Activated CD8-positive, alpha-beta T cell treated with anti-CD3 and anti-CD28 coated beads for 36 hours (primary cell): ENCODE data around the gene CDK10. TPM values are rescaled to one million over a fixed set of nuclear protein-coding genes. Genes with fewer than 3 reads are reported as not detected.

ENCODE experiments used
- ATAC-seq: fragments of 200-7000 bp; cut with Tn5 transposase; one replicate; pipeline ENCODE4 v1.10.0; 2021; ENCODE audit warnings: mild to moderate bottlenecking, moderate library complexity
- CTCF ChIA-PET: fragments of 350-600 bp; sonication (Branson Sonifier 250); formaldehyde crosslinking; loops from one replicate; lab custom pipeline; 2021; ENCODE audit warnings: antibody characterized with exemption; lab: Charles Lee
- POLR2A ChIA-PET: fragments of 350-600 bp; sonication (Branson Sonifier 250); formaldehyde crosslinking; loops from one replicate; lab custom pipeline; 2021; ENCODE audit warnings: antibody characterized with exemption; lab: Charles Lee
- DNase-seq: peaks from one replicate; pipeline ENCODE4 v3.0.0-alpha.2; 2020
- H3K27ac Mint-ChIP-seq: one replicate; pipeline ENCODE4 v1.8.0; 2021; ENCODE audit warnings: mild to moderate bottlenecking, mixed read lengths
- H3K27me3 Mint-ChIP-seq: one replicate; pipeline ENCODE4 v1.8.0; 2021; ENCODE audit warnings: mixed read lengths
- H3K36me3 Mint-ChIP-seq: one replicate; pipeline ENCODE4 v1.8.0; 2021; ENCODE audit warnings: low read depth, mixed read lengths
- H3K4me1 Mint-ChIP-seq: one replicate; pipeline ENCODE4 v1.8.0; 2021; ENCODE audit warnings: low read depth, mixed read lengths
- H3K4me3 Mint-ChIP-seq: one replicate; pipeline ENCODE4 v1.8.0; 2021; ENCODE audit warnings: mild to moderate bottlenecking, moderate library complexity, mixed read lengths
- H3K9me3 Mint-ChIP-seq: one replicate; pipeline ENCODE4 v1.8.0; 2021; ENCODE audit warnings: mixed read lengths
- CTCF ChIP-seq: fragments of 200-600 bp; IDR thresholded peaks from one replicate; pipeline ENCODE4 v1.8.0; 2022; ENCODE audit warnings: antibody characterized with exemption, mild to moderate bottlenecking
- intact Hi-C: fragments of 100-400 bp; cut with micrococcal nuclease; formaldehyde crosslinking; loops from one replicate; pipeline ENCODE4 v1.10.0; 2022
- total RNA-seq, 2 experiments: library from RNA; stranded (reverse); gene quantifications; one replicate each; pipeline ENCODE4 v1.2.3, GENCODE V29; 2021

The CDK10 gene
- total RNA-seq, 2 experiments from 2014 or later, result 85.8 to 98.6 TPM

GRCh38 chr16:89656435-89657121, 29.9 kb upstream of the CDK10 start:
- ATAC-seq (no peak), DNase-seq (no peak)
- no peaks in the 10 kb centered on the region for H3K27me3 Mint-ChIP-seq
- peak overlapping the region; percentile 79 for H3K27ac Mint-ChIP-seq
- H3K36me3 Mint-ChIP-seq, result peaks cover 19% of the 10 kb centered on the region
- ChIA-PET CTCF (interaction anchor here (0.6 to 2.7 kb wide), 3 partner anchors 43 to 91 kb away, joined by 3 to 17 read pairs (median 6); no protein-coding TSS in a partner anchor), POLR2A (interaction anchor here (0.6 to 1.7 kb wide), 6 partner anchors 39 to 594 kb away, joined by 3 to 6 read pairs (median 4); no protein-coding TSS in a partner anchor)
- intact Hi-C loops, result no loop called here
- H3K4me1 Mint-ChIP-seq, result peaks cover 29% of the 10 kb centered on the region
- no peak for TF ChIP-seq CTCF
- H3K9me3 Mint-ChIP-seq, result no peaks in the 10 kb centered on the region
- H3K4me3 Mint-ChIP-seq, result peak overlapping the region; percentile 81

- peak within 1 kb of the TSS; percentile 80 for H3K27ac Mint-ChIP-seq
- POLR2A ChIA-PET, result interaction anchor here (0.6 to 2.3 kb wide), 9 partner anchors 13 to 595 kb away, joined by 3 to 8 read pairs (median 4); no protein-coding TSS in a partner anchor
- ATAC-seq (peak; percentile 93), DNase-seq (peak; percentile 92)
- peak within 1 kb of the TSS; percentile 81 for H3K4me3 Mint-ChIP-seq
- H3K4me1 Mint-ChIP-seq, result peaks cover 29% of the 10 kb centered on the region
- CTCF ChIA-PET, result interaction anchor here (0.8 to 2.7 kb wide), 4 partner anchors 10 to 92 kb away, joined by 3 to 17 read pairs (median 6); no protein-coding TSS in a partner anchor
- no peak for TF ChIP-seq CTCF
- no peaks in the 10 kb centered on the region for H3K9me3 Mint-ChIP-seq
- H3K27me3 Mint-ChIP-seq, result no peaks in the 10 kb centered on the region
- intact Hi-C loops, result no loop called here
- peaks cover 20% of the 10 kb centered on the region for H3K36me3 Mint-ChIP-seq
These were observed 28.9 kb upstream of the CDK10 start, which contains the start of the genes CHMP1A and SPATA33 for GRCh38 chr16:89657442-89658220. TSS of gene CHMP1A (minus strand) at chr16:89657708. CDS start at chr16:89657588, 120 bp downstream. TSS of gene SPATA33 (plus strand) at chr16:89657836. CDS start at chr16:89657912, 76 bp downstream.

GRCh38 chr16:89658221-89658879, 28.1 kb upstream of the CDK10 start:
- DNase-seq, result peak; percentile 28
- CTCF ChIA-PET, result interaction anchor here (0.8 to 2.7 kb wide), 4 partner anchors 9 to 93 kb away, joined by 3 to 17 read pairs (median 6); no protein-coding TSS in a partner anchor
- POLR2A ChIA-PET, result interaction anchor here (1.3 to 2.3 kb wide), 5 partner anchors 12 to 58 kb away, joined by 4 to 8 read pairs (median 6); partner anchors contain the start of gene CDK10
- Mint-ChIP-seq H3K4me3 (peak overlapping the region; percentile 81), H3K36me3 (peaks cover 22% of the 10 kb centered on the region), H3K27me3 (no peaks in the 10 kb centered on the region), H3K4me1 (peaks cover 29% of the 10 kb centered on the region), H3K9me3 (no peaks in the 10 kb centered on the region), H3K27ac (peak overlapping the region; percentile 80)
- no peak for TF ChIP-seq CTCF
- no peak for ATAC-seq
- intact Hi-C loops, result no loop called here

- DNase-seq (no peak), ATAC-seq (no peak)
- TF ChIP-seq CTCF, result no peak
- no peak overlapping the region for H3K4me3 Mint-ChIP-seq
- peaks cover 24% of the 10 kb centered on the region for H3K36me3 Mint-ChIP-seq
- ChIA-PET CTCF (interaction anchor here (1.3 kb wide), 1 partner anchor 40 kb away, joined by 3 read pairs; no protein-coding TSS in a partner anchor), POLR2A (interaction anchor here (1.5 to 2.3 kb wide), 2 partner anchors 26 to 96 kb away, joined by 4 to 7 read pairs; partner anchors contain the start of gene CDK10)
- no peak overlapping the region for H3K27ac Mint-ChIP-seq
- peaks cover 19% of the 10 kb centered on the region for H3K4me1 Mint-ChIP-seq
- no peaks in the 10 kb centered on the region for H3K9me3 Mint-ChIP-seq
- intact Hi-C loops, result no loop called here
- no peaks in the 10 kb centered on the region for H3K27me3 Mint-ChIP-seq
These were observed 26.3 kb upstream of the CDK10 start for GRCh38 chr16:89660146-89660545.
